A673 (cell line): ENCODE measurements around the gene TTC12.

Experiments used
- CTCF ChIP-seq: fragments of 300-800, 200-600 bp; sonication (generic); conservative IDR thresholded peaks from 2 replicates; pipeline ENCODE4 v1.5.1; 2017; ENCODE audit warnings: low read depth, mild to moderate bottlenecking, antibody characterized with exemption, low read length, moderate library complexity, mixed read lengths
- EZH2 ChIP-seq: fragments of 200-600 bp; sonication (generic); IDR thresholded peaks from 2 replicates; pipeline ENCODE4 v1.6.1; 2017; ENCODE audit warnings: borderline replicate concordance, low read depth, mild to moderate bottlenecking, mixed read lengths, antibody characterized with exemption, low read length; ENCODE audit not compliant: poor library complexity, severe bottlenecking

DNA sequence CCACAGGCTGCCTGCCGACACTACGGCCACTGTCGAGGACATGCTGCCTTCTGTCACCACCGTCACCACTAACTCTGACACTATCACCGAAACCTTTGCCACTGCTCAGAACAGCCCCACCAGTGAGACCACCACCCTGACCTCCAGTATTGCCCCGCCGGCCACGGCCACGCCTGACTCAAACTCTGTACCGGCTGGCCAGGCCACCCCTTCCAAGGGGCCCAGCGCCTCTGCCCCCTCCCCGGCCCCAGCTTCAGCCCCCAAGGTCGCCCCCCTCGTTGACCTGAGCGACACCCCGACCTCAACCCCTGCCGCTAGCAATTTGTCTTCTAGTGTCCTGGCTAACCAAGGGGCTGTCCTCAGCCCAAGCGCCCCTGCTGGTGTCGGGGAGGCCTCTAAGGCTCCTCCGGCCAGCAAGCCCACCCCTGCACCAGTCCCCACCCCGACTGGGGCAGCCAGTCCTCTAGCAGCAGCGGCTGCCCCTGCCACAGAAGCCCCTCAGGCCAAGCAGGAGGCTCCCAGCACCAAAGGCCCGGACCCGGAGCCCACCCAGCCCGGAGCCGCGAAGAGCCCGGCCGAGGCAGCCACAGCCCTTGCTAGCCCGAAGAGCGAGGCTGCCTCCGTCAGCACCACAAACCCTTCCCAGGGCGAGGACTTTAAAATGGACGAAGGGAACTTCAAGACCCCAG, 41.3 kb upstream of the TTC12 start:
- TF ChIP-seq CTCF (no peak), EZH2 (no peak)
